ENCODE measurements around the gene CDH12.

Gene CDH12

DNA sequence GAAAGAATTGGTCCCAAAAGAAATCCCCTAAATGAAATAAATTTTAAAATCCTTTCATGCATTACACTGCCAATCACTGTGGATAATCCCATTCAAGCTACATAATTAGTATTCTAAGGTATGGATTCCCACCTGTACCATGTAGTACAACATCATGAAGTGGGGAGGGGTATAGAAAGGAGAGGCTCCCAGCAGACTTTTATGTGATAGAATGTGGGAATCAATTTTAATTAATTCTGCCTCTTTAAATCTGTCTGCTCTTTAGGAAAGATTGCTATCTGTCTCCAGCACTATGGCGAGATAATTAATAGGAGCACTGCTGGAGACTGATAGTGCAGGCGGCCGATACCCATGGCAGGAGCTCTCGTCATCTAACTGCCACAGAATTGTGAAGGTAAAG, 95.4 kb downstream of the CDH12 start:
- DNase-seq = no peak

DNA sequence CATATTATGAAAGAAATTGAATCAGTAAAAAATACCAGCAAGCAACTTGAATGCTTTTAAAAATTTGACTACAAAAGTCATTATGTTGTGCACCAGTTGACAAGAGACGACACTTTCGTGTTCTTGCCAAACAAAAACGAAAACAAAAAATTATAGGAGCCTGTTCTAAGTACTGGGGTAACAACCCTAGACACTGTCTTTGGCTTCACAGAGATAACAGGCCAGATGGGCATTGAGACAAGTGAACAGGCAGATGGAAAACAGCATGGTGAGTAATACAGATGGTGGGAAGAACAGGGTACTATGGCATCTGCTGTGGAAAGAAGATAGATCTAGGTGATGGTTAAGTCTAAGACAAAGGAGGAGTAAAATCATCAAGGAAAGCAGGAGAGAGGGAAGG, 99.0 kb downstream of the CDH12 start:
- DNase-seq = no peak

DNA sequence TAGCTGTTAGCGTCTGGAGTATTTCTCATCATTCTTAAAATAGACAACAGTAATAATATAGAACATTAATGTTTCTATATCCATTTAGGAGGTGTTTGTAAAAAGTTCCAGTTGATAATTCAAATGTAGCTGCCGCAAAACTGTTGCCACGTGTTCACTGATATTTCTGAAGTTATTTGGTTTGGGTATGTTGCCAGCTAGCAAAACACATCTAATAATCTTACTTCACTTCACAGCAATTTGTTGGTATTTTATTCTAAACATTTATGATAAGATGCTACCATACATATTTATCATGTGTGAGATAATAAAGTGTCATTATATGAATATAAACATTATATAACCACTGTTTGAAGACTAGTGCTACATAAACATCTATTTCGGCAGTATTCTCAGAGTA, 101.6 kb downstream of the CDH12 start:
- no peak for DNase-seq

DNA sequence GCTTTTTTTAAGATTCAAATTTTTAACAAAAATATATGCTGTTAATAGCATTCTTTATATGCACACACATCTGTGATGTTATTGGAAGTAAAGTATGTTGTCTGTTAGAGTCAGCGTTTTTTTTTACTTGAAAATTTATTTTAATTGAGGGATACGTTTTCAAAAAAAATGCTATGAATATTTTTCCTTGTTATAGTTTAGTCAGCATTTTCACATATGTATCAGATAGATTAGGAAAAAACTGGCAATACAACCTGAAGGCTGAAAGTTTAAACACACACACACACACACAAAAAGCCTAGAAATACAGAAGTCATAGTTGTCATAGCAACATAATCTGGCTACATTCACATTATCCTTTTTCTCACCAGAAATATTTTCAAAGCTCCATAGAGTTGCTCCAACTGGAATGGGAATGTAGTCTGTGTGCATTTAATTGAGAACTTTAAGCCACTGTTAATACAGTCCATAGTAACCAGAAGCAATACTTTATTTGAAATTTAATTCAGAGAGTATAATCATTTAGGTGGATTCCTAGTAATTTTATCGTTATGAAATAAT, 116.6 kb downstream of the CDH12 start:
- DNase-seq = no peak

DNA sequence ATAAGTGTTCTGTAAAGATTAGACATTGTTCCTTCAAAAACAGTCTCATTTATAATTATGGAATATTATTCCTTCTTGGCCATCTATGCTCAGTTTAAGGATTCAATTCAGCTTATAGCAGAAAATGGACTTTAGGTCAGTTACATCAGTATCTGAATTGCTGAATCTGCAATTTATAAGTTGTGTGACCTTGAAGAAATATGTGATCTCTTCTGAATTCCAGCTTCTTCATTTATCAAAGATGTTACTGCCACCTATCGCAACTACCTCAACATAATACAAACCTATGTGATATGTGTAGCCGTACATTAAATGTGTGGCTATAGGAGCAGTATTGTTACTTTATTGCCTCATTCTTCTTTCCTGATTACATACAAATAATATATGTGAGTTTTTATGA, 118.2 kb downstream of the CDH12 start:
- DNase-seq = no peak

DNA sequence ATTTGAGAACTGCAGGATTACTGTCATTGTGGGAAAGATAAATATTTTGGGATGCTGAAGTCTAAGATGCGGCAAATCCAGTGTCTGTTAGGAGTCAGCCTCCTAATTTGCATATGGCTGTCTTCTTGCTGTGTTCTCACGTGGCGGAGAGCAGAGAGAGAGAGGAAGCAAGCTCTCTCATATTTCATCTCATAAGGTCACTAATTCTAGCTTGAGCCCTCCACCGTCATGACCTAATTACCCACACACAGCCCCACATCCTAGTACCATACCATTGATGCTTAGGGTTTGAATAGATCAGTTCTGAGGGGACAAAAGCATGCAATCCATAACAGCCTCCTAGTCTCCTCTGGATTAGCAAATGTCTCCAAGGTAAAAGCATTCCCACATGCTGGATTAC, 124.5 kb downstream of the CDH12 start:
- no peak for DNase-seq

DNA sequence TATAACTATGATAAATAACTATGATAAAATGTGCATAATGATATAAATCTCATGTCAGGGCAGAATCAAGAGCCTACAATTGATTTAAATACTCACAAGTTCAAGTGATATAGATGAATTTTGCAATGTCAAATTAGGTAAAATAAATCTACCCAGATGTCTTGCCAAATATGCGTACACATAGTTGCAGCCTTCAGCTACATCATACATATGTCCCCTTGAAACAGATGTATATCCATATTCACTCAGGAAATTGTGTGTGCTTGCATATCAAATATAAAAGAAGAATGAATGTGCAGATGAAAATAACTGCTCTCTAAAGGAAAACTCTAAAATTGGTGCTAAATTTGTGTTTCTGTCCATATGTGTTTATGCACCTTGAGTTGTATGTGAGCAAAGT, 130.7 kb downstream of the CDH12 start:
- DNase-seq = no peak

DNA sequence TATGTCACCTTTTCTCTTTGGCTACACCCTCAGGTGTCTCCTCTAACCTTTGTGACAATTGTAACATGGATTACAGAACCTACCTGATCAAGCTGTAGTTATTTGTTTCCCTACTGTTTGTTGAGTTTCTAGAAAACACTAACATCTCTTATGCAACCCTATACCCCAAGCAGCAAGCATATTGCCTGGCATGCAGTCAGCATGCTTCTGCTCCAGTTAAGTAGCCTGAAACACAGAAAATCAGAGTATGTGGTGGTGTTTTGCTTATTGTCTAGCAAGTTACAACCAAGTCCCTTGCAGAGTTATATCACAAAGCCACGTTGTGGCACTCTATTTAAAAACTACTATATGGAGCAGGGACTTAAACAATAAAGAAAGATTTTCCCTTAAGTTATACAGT, 131.1 kb downstream of the CDH12 start:
- no peak for DNase-seq

DNA sequence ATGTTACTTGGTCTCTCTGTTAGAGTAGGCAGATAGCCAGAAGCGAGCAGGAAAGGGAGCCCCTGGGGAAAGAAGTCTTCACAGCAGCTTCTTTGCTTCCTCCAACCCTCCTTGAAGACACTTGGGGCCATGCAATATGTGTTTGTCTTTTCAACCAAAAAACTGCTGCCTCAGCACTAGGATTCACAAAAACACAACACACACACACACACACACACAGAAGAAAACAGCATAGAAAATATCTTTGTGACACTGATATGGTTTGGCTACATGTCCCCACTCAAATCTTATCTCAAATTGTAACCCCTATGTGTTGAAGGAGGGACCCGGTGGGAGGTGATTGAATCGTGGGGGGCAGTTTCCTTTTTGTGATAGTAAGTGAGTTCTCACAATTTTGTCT, 133.3 kb downstream of the CDH12 start:
- DNase-seq = no peak

DNA sequence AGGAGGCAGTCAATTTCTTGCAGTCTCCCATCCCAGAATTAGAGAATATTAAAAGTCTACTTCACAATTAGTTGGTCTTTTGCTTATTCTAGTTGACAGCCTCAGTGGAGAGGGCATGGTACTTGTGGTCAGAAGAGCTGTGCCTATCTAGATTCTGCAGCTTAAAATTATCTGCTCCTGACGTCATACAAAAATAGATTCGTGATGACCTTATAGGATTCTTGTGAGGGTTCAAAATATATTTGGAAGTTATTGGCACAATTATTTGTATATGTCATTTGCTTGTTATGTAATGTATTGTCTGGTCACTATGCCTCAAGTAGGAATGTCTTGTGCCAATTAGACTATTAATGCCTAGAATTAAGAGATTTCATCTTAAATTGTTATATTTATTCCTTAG, 142.5 kb downstream of the CDH12 start:
- no peak for DNase-seq

DNA sequence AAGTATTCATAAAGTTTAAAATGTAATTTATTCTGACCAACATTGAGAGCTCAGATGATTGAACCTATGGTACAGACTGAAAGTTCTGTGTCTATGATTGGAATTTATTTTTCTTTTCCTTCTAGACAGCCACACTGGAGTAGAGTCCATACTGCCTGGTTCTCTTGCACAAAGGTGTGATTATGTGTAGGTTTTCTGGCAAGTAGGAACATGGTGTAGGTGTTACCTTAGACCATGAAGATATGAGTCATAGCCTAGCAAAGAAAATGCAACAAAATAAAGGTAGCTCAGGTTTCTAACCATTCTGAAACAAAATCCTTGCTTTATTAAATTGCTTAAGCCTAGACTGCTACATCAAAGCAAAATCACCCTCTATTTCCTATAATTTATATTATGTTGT, 143.4 kb downstream of the CDH12 start:
- no peak for DNase-seq

DNA sequence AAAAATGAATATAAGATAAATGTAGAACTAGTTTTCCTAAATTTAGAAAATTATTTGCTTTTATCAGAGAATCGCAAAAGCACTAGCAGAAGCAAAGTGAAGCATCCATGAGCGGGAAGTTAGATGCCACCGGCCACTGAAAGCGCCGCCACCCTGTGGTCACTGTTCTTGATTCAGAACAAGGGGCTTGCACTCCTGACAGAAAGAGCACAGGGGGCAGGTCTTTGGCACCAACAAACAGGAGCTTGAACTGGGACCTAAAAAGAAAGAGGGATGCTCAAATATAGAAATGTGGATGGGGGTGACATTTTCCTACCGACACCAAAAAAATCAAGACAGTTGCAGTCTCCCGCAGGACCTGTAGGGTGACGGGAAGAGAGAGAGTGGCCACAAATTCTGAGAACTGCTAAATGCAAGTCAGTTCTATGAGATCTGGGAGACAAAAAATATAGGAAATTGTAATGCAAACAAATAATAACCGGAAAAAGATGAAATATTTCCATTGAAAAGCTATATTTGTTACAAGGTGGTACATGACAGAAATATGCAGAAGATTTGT, 144.3 kb downstream of the CDH12 start:
- no peak for DNase-seq

DNA sequence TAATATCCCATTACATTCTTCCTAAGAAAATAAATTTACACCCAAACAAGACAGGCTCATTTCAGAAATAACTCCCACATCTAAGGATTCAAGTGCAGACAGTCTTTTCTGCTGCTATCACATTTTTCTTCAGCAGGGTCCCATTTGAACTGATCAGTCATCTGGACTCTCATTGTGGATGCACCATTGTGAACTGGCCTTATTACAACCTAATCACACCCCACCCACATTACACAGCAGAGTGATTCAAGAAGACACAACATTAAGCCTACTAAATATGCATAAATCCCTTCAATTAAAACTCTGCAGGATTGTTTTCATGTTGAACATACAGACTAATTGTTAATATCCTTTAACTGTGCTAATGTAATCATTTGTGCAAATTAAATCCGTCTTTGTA, 146.2 kb downstream of the CDH12 start:
- DNase-seq = no peak

DNA sequence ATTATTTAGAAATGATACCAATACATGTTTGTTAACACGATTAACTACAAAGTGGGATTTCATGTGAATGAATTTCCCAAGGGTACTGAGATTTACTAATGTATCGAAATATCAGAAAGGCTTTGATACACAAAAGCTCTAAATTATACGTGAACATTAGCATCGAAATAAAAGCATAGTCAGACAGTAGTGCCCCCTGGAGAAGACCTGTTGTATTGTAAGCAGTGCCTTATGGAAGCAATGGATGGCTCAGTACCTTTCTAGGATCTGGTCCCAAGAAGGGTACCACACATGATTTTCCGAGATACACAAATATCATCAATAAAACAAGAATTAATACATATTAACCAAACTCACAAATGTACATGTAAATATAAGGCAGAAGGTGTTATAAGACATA, 153.8 kb downstream of the CDH12 start:
- no peak for DNase-seq

DNA sequence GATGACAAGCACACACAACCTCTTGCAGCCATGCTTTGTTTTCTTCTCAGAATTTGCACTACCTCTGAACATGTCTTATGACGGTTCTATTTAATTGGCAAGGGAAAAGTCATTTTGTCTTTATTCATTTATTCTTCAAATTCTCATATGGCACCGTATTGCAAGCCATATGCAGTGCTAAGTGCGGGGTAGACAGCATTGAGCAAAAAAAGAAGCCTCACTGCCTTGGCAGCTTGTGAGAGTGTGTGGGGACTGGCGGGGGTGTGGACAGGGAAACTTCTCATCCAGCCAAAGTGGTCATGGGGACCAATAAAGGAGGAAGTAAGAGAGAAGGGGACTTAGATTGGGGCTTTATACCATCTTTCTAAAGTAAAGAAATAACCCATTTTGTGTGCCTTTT, 160.0 kb downstream of the CDH12 start:
- DNase-seq = no peak

DNA sequence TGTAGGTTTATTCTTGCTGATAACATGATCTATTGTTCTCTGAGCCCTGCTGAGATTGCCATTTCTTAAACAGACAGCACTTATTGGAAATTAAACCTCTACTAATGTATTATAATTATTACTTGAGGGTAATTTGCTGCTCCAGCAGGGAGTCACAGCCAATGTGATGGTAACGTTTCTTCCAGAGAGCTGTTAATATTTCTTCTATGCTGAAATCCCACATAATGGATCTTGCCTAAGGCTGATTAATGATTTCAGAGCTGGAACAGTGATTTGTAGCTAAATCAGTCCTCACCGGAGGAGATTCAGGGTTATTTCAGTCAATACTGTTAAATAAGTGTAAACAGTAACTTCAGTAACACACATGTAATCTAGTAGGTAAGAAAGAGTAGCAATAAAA, 170.1 kb downstream of the CDH12 start:
- no peak for DNase-seq

DNA sequence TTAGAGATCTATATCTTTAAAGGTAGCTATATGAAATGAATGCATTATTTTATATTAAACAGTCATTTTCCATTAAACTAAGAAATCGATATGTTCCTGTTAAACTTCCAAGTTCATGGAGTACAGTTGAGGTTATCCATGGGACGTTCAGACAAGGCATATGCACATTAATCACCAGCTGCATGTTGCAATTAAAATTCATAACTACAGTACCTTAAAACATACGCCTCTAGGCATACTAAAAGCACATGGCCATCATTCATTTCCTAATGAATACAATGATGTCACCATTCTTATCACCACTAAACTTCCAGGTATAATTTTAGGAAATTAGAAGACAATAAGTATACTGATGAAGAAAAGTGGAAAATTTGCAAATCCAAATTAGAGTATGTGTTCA, 174.3 kb downstream of the CDH12 start:
- DNase-seq = no peak

DNA sequence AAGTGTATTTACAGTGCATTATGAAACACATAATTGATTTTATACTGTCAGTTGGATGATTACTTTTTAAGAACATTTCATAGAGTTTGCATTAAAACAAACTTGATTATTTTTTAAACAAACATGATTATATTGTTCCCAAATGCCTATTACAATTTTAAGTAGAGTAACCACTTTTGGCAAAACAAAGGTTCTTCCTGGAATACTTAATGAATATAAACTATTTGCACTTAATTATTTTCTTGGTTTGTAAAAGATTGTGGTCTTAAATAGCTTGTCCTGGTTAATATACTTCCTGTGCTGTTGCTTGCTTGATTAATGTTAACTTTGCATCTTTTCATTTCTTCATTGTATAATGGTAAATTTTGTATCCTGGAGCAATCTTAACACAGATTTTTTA, 180.0 kb downstream of the CDH12 start:
- no peak for DNase-seq

DNA sequence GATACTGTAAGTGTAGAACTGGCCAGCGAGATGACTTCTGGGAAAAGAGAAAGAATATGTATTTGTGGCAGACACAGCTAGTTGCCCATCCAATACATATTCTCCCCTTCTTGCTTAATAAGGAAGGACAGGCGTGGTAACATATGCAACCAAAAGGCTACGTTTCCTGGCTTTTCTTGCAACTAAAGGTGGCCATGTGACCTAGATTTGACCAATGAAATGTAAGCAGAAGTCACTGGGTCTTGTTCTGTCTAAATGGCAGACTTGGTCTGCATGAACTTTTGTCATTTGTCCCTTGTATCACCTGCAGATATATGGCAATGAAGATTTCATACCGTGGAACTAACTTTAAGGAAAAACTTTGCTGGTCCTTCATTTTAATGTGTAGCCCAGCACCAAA, 183.8 kb downstream of the CDH12 start:
- no peak for DNase-seq

DNA sequence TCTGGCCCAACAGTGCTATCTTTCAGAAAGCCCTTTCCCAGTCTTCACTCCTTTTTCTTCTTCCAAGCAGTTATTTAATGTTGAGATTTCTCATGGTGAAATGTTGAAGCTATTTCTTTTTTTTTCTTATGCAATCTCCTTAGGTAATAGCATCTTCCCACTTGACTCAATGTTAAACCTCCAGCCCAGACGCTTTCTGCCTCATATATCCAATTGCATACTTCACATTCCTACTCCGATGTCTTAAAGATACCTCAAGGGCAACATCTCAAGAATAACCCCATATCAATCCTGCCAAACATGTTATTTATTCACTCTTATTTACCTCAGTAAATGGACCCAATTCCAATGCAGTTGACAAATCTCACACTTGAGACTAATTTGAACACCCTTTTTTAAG, 187.3 kb downstream of the CDH12 start:
- DNase-seq = no peak

DNA sequence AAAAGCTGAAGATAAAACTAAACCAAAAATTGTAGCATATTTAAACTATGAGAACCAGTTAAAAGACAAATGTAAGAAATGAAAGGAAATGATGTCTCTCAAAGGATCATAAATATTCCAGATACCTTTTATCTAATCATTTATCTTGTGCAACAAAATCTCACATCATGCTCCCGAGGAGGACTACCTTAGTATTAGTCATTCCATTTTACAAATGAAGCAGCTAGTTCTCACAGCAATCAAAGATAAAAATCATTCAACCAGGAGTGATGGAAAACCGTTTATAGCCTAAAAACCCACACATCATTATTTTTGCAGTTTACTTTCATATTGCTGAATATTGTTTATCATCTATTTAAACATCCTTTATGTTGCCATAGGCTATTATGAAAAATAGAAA, 190.0 kb downstream of the CDH12 start:
- DNase-seq = no peak

DNA sequence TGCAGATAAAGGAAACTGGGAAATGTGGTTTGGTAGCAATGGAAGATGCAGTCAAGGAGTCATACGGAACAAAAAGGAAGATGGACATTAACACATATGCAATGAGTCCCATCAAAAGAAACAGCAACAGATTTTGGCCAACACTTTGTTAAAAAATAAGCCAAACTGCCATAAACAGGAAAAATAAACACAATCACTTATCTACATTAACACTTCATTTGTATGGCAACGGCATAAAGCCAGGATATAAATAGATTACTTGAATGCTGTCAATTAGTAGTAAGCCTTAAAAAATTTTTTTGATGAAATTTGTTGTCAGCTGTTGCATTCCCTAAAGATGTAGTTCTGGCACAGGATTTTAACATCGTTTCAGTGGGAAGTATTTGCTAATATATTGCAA, 190.8 kb downstream of the CDH12 start:
- DNase-seq = no peak

DNA sequence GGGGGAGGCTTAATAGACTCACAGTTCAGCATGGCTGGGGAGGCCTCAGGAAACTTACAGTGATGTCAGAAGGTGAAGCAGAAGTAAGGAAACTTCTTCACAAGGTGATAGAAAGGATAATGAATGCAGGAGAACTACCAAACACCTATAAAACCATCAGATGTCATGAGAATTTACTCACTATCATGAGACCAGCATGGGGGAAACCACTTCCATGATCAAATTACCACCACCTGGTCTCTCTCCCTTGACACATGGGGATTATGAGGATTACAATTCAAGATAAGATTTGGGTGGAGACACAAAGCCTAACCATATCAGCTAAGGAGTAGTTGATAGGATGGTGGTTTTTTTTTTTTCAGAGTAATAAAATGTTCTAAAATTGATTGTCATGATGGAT, 201.8 kb downstream of the CDH12 start:
- DNase-seq = no peak

DNA sequence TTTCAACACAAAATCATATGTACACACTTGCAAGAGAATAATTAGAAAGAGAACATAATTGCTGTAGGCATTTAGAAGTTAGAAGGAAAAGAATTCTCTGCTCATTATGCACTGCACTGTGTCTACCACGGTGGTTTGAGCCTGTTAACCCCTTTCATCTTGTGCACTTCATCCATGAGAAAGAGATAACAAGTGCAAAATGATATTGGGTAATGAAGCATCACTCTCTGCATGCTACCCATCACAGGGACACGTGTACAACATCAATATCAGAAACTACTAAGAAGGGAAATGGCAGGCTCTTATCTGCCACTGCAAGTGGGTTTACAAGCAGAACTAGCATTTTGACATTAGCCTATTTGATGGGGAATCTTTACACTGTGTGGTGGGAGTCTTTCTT, 202.6 kb downstream of the CDH12 start:
- no peak for DNase-seq

DNA sequence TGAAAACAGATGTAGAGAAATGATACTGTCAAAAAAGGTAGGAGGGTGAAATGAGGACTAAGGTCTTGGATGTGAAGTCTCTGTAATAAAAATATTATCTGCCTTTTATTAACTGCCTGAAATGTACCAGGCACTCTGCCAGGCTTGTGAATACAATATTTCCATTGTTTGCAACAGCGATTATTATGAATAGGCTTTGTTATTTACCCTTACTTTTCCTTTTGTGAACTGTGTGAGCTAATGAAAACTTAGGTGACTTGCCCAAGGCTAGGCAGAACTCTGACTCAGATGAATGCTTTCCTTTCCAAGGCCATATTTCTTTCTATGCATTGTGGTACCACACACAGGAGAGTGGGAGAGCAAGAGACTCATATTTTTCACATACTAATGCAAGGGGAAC, 204.1 kb downstream of the CDH12 start:
- DNase-seq = no peak

DNA sequence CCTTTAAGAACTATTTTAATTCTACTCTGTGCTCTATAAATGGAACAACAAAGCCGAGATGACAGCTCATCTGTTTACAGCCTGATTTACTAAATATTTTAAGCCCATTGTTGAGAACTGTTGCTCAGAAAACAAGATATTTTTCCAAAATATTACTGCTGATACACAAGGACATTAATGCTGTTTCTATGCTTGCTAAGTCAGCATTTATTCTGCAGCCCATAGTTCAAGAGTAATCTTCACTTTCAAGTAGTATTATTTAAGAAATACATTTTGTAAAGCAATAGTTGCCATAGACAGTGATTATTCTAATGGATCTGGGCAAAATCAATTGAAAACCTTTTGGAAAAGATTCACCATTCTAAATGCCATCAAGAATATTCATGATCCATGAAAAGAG, 208.3 kb downstream of the CDH12 start:
- DNase-seq = no peak
